CMK (cell line): Measurements from ENCODE around the gene TMEM168.
"Not testable (repeated sequence)": the region's sequence is repeated elsewhere in the genome, so short reads cannot be mapped to it uniquely, and the experiment has no call there.

Source experiments
- DNase-seq: peaks from one replicate; pipeline ENCODE4 v3.0.0-alpha.2; 2010; ENCODE audit warnings: low read depth

The TMEM168 gene

DNA sequence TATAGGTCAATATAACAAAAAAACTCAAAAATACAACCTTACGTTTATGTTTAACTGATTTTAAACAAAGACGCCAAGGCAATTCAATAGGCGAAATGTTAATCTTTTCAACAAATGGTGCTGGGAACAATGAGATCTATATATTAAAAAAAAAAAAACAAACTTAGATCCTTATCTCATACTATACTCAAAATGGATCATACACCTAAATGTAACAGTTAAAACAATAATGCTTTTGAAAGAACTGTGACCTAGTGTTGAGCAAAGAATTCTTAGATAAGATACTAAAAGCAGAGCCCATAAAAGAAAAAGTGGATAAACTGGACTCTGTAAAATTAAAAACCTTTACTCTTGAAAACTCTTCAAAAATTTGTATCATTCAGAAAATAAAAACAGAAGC is 8.6 kb downstream of the TMEM168 start:
- DNase-seq: no peak

DNA sequence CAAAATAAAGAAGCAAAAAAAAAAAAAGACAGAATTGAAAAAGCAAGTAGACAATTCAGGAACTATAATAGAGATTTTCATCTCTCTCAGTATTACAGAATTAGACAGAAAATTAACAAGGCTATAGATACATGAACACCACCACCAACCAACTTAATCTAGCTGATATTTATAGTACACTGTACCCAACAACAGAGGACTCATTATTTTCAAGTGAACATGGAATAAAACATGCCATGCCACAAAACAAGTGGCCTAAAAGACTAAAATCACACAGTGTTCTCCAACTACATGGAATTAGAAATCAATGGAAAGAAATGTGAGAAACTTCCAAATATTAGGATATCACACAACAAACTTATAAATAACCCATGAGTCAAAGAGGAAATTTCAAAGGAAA is 9.1 kb downstream of the TMEM168 start:
- no peak for DNase-seq

DNA sequence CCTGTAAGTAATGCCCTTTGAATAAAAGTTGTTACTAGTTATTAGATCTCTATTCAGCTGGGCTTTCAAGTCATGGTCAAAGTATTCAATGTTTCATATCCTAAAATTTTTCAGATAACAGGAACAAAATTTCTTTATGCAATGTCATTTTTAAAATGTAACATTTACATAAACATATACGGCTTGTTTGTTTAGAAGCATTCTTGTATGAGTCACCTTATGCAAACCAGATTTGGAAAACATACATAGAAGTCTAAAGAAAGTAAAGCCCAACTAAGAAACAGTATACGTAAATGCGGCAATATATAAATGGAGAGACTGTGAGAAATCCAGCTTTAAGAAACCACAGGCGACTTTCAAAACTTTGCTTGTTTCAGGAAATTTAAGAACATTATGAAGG is 10.5 kb downstream of the TMEM168 start:
- no peak for DNase-seq

DNA sequence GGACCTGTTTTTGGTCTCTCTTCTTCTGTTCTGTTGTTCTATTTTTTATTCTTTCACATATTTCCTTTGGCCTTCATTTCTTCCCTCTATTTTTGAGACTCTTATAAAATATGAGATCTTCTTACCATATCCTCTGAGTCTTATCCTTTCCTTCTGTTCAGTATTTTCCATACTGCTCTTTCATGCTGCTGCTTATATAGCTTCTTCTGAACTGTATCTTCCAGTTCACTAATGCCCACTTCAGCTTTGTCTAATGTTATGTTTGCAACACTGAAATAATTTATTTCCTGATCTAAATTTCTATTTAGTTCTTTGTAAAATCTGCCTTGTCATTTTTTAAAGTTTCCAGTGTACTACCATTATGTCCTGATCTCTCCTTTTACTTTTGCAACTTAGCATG is 12.8 kb downstream of the TMEM168 start:
- DNase-seq: no peak

DNA sequence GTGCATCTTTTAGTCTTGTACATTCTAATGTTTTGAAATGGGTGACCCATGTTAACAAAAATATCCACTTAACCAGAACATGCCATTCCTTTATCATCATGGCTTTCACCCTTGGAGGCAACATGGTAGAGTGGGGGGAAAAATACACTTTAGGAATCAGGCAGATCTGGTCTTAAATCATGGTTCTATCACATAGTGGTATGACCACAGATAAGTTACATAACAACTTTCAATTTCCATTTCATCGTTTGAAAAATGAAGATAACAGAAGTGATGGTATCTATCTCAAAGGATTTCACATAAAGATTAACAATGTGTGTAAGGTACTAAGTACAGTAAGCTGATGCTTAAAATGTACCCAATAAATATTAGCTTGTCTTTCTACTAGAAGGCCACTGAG is 19.0 kb downstream of the TMEM168 start:
- DNase-seq: no peak

DNA sequence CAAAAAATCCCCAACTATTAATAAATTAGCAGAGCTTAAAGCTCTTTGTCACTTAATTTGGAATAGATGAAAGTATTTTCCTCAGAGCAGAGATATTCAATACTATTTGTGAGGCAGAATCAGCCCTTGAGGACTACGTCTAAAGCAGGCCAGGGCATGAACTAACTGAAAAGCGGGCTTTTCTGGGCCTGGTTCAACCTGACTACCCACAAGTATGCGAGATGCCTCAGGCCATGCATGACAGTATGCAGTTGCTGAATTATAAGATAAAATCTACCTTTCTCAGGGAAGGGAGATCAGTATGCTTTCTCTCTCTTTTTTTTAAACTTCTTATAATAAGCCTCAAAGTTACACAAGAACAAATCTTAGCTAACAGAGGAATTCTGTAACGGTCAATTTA is 20.1 kb downstream of the TMEM168 start:
- no peak for DNase-seq

DNA sequence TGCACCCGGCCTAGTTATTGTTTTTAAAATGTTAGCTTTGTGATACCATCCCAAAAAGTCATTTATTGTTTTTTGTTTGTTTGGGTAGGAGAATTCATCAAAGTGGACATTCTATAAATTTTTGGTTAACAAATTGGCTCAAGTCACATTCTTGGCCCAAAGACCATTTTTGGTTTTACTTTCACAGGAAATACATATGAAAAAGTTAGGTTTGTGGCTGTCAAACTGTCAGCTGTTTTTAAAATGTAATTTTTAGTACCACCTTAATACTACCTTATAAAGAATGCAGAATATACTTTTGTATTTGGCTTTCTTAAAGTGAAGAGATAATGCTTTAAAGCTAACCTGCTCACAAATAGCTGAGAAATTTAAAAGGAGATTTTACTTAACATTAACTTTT is 25.1 kb downstream of the TMEM168 start:
- no peak for DNase-seq

DNA sequence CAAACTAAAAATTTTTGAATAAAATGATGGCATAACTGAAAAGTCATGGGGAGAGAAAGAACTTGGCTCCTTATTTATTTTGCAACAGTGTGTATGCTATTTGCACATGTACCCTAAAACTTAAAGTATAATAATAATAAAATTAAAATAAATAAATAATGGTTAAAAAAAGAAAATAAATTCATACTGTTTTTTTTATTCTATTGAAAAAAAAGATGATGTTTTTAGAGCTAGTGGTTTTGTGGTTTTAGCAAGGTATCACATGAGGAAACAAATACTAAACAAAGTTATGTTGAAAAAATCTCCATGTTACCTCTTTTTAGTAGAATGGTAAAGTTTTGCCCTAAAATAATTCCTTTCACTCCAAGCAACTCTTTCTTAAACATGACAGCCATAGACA is 26.2 kb downstream of the TMEM168 start:
- no peak for DNase-seq

DNA sequence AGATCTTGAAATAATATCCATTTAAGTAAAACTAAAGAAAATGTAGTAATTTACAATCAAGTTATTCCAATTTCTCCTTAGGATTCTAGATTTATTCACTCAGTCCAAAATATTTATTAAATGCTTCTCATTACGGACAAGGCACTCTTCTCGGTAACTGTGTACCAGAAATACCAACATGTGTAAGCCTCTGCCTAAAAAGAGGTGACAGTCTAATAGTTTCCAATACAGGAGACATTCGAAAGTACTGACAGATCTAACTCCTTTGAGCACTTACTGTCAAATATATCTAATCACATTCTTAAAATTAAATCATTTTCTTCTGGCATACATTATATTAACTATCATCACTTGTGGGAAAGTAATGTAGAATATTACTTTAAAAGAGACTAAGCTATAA is 26.9 kb downstream of the TMEM168 start:
- no peak for DNase-seq

DNA sequence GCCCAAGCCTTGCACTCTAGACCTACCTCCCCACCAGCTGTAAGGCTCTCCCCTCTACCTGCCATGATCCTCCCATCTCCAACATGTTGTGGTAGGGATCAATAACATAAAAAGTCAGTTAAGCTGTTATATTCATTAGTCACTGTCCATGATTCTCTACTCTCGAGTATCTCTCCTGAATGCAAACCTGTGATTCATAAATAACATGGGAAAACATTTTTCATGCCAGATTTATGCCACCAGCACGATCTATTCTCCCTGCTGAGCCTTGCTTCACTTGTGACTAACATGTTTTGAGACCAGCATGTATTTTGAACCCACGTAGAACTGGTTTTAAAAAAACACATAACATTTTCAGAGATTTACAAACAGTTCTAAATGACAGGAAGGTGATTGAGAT is 30.3 kb downstream of the TMEM168 start:
- DNase-seq: no peak

DNA sequence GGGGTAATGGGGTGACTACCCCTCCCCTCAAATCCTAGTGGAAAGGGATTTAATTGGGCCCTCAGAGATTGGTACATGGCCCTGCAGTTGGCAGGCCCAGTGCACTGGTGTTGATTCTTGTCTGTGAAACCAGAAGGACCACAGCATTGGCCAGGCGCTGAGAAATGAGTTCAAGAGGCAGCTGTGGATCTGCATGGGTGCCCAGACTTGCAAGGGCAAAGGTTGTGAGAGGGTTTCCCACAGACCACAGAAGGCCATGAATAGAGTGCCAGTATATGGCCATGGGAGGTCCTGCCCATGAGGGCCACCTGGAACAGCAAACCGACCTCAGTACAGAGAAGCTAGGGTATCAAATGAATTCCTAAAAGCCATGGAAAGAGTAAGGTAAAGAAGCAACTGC is 32.9 kb downstream of the TMEM168 start:
- no peak for DNase-seq

DNA sequence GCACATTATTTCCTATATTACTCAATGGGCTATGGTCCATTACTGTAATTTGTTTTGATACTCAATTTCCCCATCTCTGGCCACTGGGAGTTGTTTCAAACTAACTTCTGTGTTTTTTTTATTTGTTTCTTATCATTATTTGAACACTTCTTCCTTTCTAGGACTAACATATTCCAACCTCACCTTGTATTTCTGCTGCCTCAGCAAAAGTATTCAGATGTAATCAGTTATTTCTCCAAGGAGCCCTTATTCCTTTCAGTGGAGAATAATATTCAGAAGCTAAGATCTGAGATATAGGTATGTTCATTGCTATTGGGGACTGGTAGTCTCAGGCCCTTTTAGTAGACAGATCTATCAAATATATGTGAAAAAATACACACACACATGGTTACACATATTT is 36.9 kb downstream of the TMEM168 start:
- DNase-seq: no peak

DNA sequence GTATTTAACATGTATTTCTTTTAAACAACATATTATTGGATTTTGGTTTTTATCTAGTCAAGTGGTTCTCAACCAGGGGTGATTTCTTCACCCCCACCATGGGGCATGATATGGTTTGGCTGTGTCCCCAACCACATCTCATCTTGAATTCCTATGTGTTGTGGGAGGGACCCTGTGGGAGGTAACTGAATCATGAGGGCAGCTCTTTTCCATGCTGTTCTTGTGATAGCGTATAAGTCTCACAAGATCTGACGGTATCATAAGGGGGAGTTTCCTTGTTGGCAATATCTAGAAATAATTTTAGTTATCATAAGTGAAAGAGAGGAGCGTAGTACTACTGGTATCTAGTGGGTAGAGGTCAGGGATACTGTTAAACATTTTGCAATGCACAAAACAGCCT is 37.6 kb downstream of the TMEM168 start:
- peak; percentile 5 for DNase-seq

DNA sequence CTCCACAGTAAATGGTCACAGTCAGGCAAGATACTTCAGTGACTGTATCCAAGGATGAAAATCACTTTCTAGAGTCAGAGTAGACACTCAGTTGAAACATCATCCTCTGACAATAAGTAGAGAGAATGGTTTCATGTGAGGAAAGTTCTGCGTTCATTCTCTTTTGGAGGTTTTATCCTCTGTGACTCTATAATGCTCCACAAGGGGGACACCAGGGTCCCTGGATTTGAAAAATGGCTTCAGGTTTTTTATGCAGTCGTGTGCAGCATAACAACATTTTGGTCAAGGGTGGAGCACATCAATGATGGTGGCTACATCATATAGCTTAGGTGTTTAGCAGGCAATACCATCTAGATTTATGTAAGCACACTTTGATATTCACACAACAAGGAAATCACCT is 40.4 kb downstream of the TMEM168 start:
- no peak for DNase-seq

DNA sequence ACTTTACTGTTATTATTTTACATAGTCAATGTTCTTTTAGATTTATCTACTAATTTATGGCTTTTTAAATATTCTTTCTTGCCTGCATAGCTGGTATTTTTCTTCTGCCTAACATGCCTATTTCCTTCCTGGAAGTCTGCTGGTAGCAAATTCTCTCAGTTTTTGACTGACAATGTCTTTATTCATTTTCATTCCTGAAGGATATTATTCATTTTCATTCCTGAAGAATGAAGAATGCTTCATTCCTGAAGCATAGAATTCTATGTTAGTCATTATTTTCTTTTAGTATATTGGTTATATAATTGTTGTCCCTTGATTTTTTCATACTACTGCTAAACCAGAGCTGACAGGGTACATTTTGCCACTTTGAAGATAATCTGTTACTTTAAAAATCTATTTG is 41.8 kb downstream of the TMEM168 start:
- no peak for DNase-seq

DNA sequence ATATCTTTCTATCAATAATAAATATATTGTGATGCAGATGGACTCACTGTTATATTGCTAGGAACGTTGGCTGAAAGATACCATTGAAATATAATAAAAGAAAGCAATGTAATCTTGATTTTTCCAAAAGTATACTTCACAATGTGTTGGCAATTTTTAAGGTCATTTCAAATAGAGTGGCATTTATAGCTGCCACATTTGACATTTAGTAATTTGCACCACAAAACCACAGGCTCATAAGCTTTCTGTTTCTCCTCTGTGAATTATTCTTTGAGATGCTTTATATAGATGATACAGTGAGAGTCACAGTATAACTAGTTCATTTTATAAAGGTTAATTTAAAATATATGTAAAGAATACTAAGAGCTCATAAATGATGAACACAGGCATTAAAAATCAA is 44.6 kb downstream of the TMEM168 start:
- DNase-seq: no peak

DNA sequence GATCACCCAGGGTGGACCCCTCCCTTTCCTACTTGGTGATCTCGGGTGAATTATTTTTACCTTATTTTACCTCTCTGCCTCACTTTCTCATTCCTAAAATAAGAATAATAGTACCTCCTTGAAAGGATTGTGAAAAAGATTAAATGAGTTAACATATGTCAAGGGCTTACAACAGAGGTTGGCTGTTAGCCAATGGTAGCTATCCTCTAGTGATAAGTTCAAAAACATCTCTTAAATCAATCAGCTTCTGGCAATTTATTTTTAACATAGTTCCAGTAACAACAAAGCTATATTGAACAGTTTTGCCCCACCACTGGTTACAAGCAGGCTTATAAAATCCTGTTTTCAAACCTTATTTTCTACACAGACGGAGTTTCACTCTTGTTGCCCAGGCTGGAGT is 45.4 kb downstream of the TMEM168 start:
- no peak for DNase-seq

DNA sequence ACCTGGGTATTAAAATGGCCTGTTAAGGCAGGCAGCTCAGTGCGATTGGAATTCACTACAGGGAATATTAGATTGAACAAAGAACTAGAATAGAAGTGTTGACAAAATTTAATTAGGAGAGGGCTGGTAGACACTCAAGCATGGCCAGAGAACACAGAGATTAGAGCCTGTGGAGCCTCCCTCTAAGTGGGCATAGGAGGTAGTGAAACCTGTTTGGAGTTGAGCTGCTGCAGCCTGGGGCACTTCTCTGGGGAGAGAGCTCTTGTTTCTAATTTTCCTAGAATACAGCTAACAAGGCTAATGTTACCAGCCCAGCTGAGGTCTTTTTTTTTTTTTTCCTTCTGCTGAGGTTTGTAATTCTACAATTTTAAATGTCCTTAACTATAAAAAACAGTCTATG is 46.4 kb downstream of the TMEM168 start:
- DNase-seq: no peak

DNA sequence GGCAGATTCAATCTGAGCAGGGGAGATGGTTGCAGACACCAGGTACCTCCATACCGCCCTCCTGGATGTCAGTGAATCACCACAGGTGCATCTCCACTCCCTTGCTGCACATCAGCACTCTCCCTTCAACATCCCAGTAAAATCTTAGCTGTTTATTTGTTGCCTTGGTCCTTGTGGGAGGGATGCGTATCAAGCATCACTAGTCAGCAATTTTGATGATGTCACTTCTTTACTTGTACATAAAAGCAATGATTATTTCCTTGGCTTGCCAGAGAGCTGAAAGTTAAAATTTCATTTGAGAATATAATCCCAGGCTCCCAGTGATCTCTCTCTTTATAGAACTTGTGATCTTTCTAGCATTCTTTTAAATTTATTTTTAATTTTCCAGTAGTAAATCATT is 49.5 kb downstream of the TMEM168 start:
- no peak for DNase-seq

DNA sequence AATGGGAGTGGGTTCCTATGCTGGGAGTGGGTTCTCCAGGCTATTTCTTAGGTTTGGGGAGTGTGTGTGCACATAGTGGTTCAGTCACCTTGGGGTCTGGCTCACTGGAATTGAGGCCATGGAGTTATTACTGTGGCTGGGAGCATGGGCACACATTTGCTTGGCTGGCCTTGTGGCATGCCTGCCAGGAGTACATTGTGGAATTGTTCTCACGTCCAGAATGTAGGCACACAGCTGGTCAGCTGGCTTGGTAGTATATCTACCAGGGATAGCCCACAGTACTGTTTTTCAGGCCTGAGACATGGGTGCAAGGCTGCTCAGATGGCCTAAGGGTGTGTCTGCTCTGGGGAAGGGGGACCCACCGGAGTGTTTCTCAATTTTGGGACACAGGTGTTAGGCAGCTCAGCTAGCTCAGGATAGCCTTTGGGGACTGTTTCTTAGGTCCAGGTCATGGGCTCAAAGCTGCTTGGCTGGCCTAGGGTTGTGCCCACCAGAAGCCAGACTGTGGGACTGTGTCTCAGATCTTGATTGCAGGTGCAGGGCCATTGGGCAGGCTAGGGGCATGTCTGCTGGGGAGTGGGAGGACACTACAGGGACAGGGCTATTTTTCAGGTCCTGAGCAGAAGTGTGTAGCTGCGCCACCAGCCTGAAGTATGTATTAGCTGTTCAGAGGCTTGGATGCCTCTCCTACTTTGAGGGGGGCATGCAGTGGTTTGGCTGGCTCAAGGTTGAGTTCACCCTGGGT is 50.6 kb downstream of the TMEM168 start:
- no peak for DNase-seq

DNA sequence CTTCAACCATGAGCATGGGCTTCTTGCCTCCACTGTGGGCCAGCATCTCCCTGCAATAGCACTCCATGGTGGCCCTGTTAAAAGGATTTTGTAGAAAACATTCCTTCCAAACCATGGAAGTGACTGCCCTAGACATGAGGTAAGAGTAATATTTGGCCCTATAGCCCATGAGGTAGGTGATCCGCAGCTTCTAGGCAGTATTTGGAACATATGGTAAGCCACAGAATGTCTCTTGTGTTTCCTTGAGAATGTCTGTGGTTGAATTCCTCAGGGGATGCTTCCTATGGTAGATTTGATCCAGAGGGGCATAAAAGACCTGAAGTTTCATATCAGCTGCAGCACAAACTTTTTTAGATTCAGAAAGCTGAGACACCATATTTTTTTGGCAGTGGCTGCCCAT is 54.9 kb downstream of the TMEM168 start:
- DNase-seq: no peak

DNA sequence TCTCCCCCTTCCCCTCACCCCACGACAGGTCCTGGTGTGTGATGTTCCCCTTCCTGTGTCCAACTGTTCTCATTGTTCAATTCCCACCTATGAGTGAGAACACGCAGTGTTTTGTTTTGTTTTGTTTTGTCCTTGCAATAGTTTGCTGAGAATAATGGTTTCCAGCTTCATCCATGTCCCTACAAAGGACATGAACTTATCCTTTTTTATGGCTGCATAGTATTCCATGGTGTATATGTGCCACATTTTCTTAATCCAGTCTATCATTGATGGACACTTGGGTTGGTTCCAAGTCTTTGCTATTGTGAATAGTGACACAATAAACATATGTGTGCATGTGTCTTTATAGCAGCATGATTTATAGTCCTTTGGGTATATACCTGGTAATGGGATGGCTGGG is 58.9 kb downstream of the TMEM168 start:
- DNase-seq: not testable (repeated sequence)

DNA sequence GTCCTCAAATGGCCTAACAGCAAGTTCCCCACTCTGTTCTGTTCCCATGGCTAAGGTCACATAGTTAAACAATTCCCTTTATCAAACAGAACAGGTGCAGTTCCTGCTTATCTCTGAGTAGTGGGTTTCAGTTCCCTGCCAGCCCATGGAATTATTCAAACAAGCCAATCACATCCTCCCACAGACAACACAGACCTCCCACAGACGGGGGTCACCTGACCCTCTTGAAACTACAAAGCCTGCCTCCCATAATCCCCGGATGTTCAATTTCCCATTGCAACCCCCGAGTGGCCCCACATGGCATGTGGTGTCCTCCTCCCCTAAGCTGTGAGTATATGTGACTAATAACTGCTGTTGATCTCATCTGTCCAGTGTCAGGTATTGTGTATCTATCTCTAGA is 64.1 kb downstream of the TMEM168 start:
- no peak for DNase-seq

DNA sequence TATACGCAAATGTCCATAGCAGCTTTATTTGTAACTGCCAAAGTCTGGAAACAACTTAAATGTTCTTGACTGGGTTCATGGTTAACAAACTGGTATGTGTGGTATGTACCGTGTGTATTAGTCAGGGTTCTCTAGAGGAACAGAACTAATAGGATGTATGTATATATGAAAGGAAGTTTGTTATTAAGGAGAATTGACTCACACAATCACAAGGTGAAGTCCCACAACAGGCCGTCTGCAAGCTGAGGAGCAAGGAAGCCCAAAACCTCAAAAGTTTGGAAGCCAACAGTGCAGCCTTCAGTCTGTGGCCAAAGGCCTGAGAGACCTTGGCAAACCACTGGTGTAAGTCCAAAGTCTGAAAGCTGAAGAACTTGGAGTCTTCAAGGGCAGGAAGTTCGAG is 66.8 kb downstream of the TMEM168 start:
- DNase-seq: no peak

DNA sequence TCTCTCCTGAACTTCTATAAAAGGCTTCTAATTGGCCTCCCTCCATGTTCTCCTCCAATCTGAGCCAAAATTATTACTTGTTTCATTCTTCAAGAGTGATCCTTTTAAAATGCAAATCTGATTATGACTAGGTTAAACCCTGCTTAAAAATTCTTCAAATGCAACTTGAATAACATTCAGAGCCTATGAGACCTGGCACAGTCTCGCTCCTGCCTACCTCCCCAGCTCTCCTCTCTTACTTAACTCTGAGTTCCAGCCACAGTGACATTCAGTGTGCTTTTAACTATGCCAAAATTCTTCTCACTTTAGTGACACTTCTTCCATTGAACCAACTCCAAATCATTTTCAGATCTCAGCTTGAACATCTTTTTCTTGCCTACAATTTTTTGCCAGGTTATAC is 68.8 kb downstream of the TMEM168 start:
- no peak for DNase-seq
